NCI-H82 (cell line): ENCODE results near the gene FAF2.

Source experiments
- DNase-seq: peaks from one replicate; lab custom pipeline; 2025; lab: John Stamatoyannopoulos, UW

FAF2 gene

GRCh38 chr5:176530983-176531901 lies 83.1 kb downstream of the FAF2 start:
- no peak for DNase-seq

- no peak for DNase-seq
Observed at GRCh38 chr5:176531902-176532493, 83.8 kb downstream of the FAF2 start.

DNA sequence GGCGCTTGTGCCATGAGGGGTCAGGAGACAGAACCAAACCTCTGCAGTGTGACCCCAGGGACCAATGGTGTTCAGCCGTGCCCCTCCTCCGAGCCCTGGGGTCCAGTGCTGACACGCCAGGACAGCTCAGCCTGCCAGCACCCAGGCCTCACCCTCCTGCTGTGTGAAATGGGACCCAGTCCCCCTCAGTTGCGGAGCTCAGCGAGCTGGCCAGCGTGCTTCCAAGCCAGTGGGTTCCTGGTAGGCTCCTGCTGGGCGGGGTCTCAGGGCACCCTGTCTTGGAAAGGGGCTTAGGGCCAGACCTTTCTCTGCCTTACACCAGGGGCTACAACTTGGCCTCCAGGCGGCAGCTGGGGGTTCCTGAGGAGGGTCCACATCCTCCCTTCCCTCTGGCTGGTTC lies 84.6 kb downstream of the FAF2 start:
- DNase-seq: no peak

GRCh38 chr5:176533390-176533789 lies 85.2 kb downstream of the FAF2 start:
- no peak for DNase-seq

DNA sequence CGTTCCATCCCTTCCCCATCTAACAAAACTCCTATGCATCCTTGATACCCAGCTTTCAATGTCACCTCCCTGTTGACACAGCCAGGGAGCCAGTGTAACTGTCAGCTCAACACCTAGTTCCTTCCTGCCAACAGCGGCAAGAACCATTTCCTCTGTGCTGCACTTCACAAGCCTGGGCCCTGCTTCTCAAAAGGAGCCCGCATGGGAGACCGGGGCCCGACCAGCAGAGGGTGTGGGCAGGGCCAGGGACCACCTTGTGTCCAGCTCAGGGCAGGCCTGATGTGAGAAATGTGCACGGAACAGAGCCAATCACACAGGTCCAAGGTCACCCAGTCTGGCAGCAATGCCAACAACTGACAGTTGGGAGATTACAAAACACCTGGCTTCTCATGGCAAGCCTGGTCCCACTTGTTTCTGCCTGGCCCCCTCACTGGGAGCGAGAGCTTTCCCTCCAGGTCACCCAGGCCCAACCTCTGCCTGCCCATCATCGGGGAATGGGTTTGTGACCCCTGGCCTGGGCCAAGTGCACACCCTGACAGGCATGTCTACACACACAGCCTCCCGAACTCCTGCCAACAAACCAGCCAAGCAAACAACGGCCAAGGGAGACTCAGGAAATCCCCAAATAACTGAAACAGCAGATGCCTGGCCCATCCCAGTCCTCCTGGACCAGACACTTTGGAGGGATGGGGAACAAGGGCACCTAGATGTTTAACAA lies 85.9 kb downstream of the FAF2 start:
- DNase-seq: no peak

- DNase-seq: no peak
Observed at GRCh38 chr5:176534640-176535039, 86.5 kb downstream of the FAF2 start.

- DNase-seq: no peak
Observed at GRCh38 chr5:176535101-176535663, 87.0 kb downstream of the FAF2 start.

GRCh38 chr5:176535664-176536131 lies 87.5 kb downstream of the FAF2 start:
- peak; percentile 48 for DNase-seq

GRCh38 chr5:176536132-176536901 lies 88.1 kb downstream of the FAF2 start:
- DNase-seq: peak; percentile 74

DNA sequence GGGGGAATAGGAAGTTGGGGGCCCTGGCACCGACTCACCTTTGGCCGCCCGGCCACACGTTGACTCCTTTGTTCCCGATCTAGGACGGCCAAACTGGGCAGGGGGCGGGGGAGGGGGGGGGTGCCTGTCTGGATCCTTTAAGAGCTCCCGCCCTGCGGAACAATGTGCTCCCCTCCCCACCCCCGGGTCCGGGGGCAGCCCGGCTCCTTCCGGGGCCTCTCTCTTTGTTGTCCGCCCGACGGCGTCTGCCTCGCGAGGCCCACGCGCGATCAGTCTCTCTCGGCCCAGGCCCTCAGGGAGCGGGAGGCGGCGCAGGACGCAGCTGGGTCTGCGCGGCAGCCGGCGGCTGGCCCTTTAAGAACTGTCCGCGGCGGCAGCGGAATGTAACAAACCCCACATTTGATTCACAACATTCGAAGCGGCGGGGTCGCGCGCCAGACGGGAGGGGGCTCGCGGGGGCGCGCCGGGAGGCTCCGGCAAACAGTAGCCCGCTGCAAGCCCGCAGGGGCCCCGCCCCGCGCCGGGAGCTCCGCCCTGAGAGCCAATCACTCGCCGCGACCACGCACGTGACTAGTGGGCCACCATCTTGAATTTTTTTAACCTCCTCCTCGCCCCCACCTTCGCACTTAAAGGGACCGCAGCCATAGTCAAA lies 88.8 kb downstream of the FAF2 start, which contains the start of gene RNF44:
Gene RNF44 (minus strand): TSS at position 501 of the 652 bp plus-strand sequence. CDS start 4,930 bp downstream, outside the sequence.
- DNase-seq: peak; percentile 96

DNA sequence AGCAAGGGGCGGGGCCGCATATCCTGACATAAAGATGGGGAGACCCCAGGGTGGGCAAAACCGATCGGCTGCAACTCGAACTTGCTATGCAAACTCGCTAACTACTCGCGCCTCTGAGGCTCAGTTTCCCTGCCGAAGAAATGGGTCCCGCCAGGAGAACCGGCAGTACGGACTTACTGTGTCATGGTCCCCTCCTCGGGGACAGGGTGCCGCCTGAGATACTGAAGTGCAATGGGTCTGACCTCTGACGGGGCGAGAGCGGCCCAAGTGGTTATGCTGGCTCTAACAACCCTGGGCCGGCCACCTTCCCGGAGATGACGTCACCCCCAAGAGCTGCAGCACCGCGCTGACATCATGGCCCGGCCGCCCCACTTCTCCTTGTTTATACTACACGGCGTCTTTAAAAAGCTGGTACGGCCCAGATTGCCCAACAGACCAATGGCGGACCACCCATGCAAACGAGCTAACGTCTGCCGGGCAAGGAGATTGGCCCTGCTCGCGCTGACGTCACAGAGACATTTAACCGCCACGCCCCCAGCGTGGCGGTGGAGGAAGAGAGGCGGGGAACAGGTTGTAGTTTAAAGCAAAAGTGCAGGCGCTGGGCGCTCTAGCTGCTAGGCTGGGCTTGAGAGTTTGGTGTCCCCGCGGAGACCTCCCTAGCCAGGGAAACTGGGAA lies 89.5 kb downstream of the FAF2 start:
- DNase-seq: peak; percentile 99

DNA sequence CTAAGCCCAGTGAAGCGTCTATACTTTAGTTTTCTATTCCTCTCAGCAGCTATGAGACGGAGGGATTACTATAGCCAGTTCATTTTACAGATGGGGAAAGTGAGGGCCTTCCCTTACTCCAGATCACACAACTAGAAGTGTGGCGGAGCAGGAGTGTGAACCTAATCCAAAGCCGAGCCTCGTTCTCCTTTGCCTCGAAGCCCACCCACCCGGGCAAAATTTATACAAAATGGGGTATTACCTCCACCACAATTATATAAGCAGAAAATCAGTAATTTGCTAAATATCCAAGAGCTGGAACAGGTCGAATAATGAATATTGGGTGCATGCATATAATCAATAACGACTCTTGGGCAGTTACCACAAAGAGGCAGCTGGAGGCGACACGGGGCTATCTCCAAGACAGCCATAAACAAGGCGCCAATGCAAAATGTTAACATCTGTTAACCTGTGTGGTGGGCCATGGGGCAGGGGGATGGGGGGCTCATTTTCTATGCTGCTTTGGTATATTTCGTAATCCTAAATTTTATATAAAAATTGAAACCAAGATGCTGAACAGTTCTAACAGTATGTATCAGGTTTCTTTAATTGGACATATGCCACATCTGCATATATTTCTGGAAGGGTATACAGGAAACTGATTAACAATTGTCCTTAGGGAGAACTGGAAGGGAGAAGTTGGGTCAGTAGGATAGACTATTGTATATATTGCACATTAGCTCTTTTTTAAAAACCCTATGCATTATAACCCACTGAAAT lies 90.2 kb downstream of the FAF2 start:
- peak; percentile 55 for DNase-seq

- DNase-seq: no peak
Observed at GRCh38 chr5:176538989-176539384, 90.8 kb downstream of the FAF2 start.

DNA sequence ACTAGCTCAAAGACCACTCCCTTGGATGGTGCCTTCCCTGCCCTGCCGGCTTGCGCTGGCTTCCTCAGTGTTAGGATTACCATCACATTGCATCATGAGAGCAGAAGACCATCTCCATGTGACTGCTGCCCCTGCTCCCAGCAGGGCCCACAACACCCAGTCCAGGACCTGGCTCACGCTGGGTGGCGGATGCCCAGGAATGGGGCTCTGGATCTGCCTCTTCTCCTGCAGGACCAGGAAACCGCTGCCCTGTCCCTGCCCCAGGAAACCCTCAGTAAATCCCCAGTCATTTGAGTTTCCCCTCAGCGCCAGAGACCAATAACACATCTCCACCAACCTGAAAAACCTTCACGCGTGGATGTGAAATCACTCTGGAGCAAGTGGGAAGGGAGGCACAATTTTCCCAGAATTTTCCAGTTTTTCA lies 92.3 kb downstream of the FAF2 start:
- peak; percentile 14 for DNase-seq

GRCh38 chr5:176540956-176541337 lies 92.8 kb downstream of the FAF2 start:
- DNase-seq: no peak

DNA sequence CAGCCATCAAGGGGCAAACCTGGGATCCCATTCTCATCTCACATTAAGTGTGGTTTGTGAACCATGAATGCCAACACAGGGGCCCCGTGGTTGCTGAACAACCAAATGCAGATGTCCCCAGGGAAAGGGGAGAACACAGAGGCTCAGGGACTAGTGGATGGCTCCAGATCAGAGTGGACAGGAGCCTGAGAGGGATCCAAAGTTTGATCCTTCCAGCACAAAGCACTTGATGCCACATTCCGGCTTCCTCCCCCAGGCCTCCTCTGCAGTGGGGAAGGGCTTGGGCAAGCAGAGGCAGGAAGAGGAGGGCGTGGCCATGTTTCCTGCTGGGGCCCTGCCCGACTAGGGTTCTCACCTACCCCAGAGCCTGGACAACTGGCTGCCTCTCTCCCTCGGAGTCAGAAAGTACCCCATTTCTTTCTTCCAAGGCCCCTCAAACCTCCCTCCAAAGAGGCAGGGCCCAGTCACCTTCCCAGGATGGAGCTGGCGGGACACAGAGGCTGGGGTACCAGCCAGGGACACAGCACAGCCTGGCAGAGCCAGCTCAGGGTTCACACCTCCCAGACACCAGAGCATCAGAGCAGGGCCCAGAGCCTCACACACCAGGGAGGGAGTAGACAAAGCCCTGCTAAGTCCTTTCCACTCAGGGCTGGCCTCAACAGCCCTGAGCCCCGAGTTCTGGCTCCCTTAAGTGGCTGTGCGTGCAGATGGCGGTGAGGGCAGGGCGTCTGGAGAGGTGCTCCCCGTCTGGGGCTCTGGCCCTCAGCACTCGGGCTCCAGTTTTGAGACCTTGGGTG lies 93.4 kb downstream of the FAF2 start:
- DNase-seq: peak; percentile 55

GRCh38 chr5:176542135-176542595 lies 94.0 kb downstream of the FAF2 start:
- no peak for DNase-seq

DNA sequence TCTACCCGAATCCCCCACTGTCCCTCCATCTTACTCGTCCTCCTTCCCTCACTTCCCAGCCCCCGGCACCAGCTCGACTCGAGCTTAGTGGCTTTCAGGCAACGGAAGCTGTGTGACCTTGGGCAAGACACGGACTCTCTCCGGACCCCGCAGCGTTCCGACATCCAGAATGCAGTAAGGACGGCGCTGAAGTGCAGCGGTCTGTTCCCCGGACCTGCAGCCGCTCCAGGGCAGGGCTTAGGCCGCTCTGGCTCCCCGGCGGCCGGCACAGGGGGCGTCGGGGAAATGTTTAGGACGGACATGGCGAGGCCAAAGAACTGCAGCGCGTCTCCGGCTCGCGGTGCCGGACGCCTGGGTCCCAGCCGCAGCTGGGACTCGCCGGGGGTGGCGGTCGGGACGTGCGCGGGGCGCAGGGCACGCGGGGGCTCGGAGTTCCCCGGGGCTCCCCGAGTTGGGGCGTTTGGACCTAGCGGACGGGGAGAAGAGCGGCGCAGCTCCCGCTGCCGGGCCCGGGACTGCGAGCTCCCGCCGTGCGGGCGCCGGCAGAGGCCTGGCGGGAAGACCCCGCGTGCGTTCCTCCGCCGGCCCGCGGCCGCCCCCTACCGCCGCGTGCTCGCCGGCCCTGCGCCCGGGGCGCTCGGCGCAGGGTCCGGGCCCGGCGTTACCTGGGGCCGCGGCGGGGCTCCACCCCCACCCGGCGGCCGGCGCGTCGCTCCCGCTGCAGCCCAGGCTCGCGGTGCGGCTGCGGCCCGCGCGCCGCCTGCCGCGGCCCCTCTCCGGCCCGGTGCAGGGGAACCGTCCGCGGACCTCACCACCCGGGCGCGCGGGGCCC lies 94.6 kb downstream of the FAF2 start:
- DNase-seq: peak; percentile 56
